Spleen (tissue), 13 donors: ENCODE measurements around the gene UBALD2. TPM values are rescaled to one million over a fixed set of nuclear protein-coding genes. Genes with fewer than 3 reads are reported as not detected.
A peak's percentile ranks its signal among the peaks of the same experiment; 100 is the strongest.

ENCODE experiments used
- DNase-seq: peaks from one replicate; pipeline ENCODE4 v3.0.0-alpha.2; 2020
- H3K27ac ChIP-seq, 8 donors: fragments of 200-600 bp; sonication (generic) in 7 of 8; 1 replicate in 4 of 8; 2 replicates in 4 of 8; pipeline versions ENCODE4 v1.5.0 to v1.8.0; 2016 to 2021; ENCODE audit warnings: inconsistent platforms in 4 of 8, mild to moderate bottlenecking in 4 of 8, moderate library complexity in 1 of 8
- H3K27me3 ChIP-seq, 7 donors: fragments of 200-600 bp; sonication (generic) in 6 of 7; replicated peaks in 1 of 7; 1 replicate in 4 of 7; 2 replicates in 3 of 7; pipeline versions ENCODE4 v1.5.0 to v1.8.0; 2016 to 2021; ENCODE audit warnings: inconsistent platforms in 3 of 7, mild to moderate bottlenecking in 1 of 7
- H3K36me3 ChIP-seq, 6 donors: fragments of 200-600 bp; sonication (generic) in 5 of 6; 1 replicate in 4 of 6; 2 replicates in 2 of 6; pipeline versions ENCODE4 v1.5.0 to v1.8.0; 2016 to 2021; ENCODE audit warnings: inconsistent platforms in 2 of 6
- H3K4me1 ChIP-seq, 6 donors: fragments of 200-600 bp; sonication (generic) in 5 of 6; 1 replicate in 3 of 6; 2 replicates in 3 of 6; pipeline versions ENCODE4 v1.5.0 to v1.8.0; 2016 to 2021; ENCODE audit warnings: inconsistent platforms in 3 of 6
- H3K4me3 ChIP-seq, 8 donors: fragments of 200-600 bp; sonication (generic) in 7 of 8; 1 replicate in 4 of 8; 2 replicates in 4 of 8; pipeline versions ENCODE4 v1.5.0 to v1.8.0; 2016 to 2021; ENCODE audit warnings: inconsistent platforms in 4 of 8, mild to moderate bottlenecking in 4 of 8, moderate library complexity in 2 of 8
- H3K9me3 ChIP-seq, 8 donors: fragments of 200-600 bp; sonication (generic) in 7 of 8; 1 replicate in 4 of 8; 2 replicates in 4 of 8; pipeline versions ENCODE4 v1.5.0 to v1.8.0; 2016 to 2021; ENCODE audit warnings: inconsistent platforms in 4 of 8
- POLR2A ChIP-seq, 3 donors: fragments of 450-650 bp; IDR thresholded peaks; one replicate each; pipeline ENCODE4 v1.5.1; 2017; ENCODE audit warnings: antibody characterized with exemption in 3 of 3, mild to moderate bottlenecking in 1 of 3
- POLR2AphosphoS5 ChIP-seq, 3 donors: sonication (generic); formaldehyde crosslinking; IDR thresholded peaks; one replicate each; pipeline ENCODE4 v1.5.1; 2017; ENCODE audit warnings: antibody characterized with exemption in 3 of 3
- WGBS, 5 donors: extraction: QIAGEN DNeasy Blood & Tissue Kit in 3 of 5; methylation state at CpG; one replicate each; pipeline versions ENCODE4 v1.1.5 to v1.1.7; 2013 to 2018; 5-methylcytosine and 5-hydroxymethylcytosine counted together
- intact Hi-C: fragments of 100-400 bp; cut with DNase I; formaldehyde crosslinking; loops from one replicate; pipeline ENCODE4 v1.15.0; 2023; ENCODE audit warnings: low total_unique reads
- long read RNA-seq, 2 donors: transcript quantifications; one replicate each; lab custom pipeline, GENCODE V29; 2026
- polyA plus RNA-seq, 3 donors: library from polyadenylated mRNA; stranded (reverse); fragments of 200-250 nt; gene quantifications; one replicate each; pipeline ENCODE4 v1.2.1, GENCODE V29; 2013
- total RNA-seq, 7 donors: library from RNA; depleted of rRNA in 3 of 7; stranded (reverse); fragments of >200 nt in 3 of 7; fragmentation: NEBNext Ultra II Directional in 4 of 7; extraction: Animal tissue kit (Norgen Biotek cat#: 25700) in 4 of 7; gene quantifications; one replicate each; pipeline versions ENCODE4 v1.1.0 to v1.2.1, GENCODE V29; 2016 to 2021
- TF ChIP-seq, protein P1 (sequence below), 11 experiments: fragments of 200-600 bp in 7 of 11; fragments of 450-650 bp in 4 of 11; sonication (generic) in 4 of 11; IDR thresholded peaks in 8 of 11; conservative IDR thresholded peaks in 3 of 11; 1 replicate in 7 of 11; 2 replicates in 4 of 11; pipeline versions ENCODE4 v1.4.0 to v1.8.0; 2016 to 2021; ENCODE audit warnings: antibody characterized with exemption in 11 of 11, inconsistent platforms in 4 of 11, mild to moderate bottlenecking in 1 of 11
- donor health status: healthy with polysubstance abuse.
- donor health status: DM: no; HTN: no; CAD: no; lungs with moderate emphysema.
- donor health status: DM: no; HTN: no; CAD: no.
- donor health status: Bipolar disorder and iron deficiency.
- donor health status: healthy.
- donor health status: DM: no; HTN: no; CAD: no.
- donor health status: DM: yes; HTN: yes; CAD: no.

Gene UBALD2
- total RNA-seq (10 to 100 TPM; 28.9 to 91.3 (median 63.8) TPM), polyA plus RNA-seq (10 to 100 TPM; 42.5 to 54.7 (median 43.8) TPM)
- long read RNA-seq, donor 1, transcript UBALD2-201 (3 exons, 1,593 nt), result major isoform, 47 of 51 reads
- long read RNA-seq, donor 1, partial matches to known transcripts, result 0 of 51 reads
- long read RNA-seq, donor 1, other reads (novel, unspliced or antisense), result 0 of 51 reads
- long read RNA-seq, donor 2, transcript UBALD2-201 (3 exons, 1,593 nt), result major isoform, 40 of 49 reads
- long read RNA-seq, donor 2, partial matches to known transcripts, result 7 of 49 reads
- long read RNA-seq, donor 2, other reads (novel, unspliced or antisense), result 0 of 49 reads

GRCh38 chr17:76264755-76265623 is at the start of gene UBALD2:
Gene UBALD2 (plus strand): TSS chr17:76265348. CDS start chr17:76265506, 158 bp downstream.
- Histone ChIP-seq H3K27me3 (no peaks in the 10 kb centered on the region), H3K36me3 (peaks cover 0 to 33% (median 5%) of the 10 kb centered on the region in 6 donors), H3K4me1 (peaks cover 52 to 87% (median 81%) of the 10 kb centered on the region in 6 donors), H3K9me3 (no peaks in the 10 kb centered on the region), H3K27ac (peak within 1 kb of the TSS; percentile 87 to 99 (median 98)), H3K4me3 (peak within 1 kb of the TSS; percentile 92 to 99 (median 94))
- WGBS, 5 donors, result 0% methylated on average over 18 to 94 of the region's 94 CpGs
- intact Hi-C loops, result no loop called here
- TF ChIP-seq, protein P1, sequence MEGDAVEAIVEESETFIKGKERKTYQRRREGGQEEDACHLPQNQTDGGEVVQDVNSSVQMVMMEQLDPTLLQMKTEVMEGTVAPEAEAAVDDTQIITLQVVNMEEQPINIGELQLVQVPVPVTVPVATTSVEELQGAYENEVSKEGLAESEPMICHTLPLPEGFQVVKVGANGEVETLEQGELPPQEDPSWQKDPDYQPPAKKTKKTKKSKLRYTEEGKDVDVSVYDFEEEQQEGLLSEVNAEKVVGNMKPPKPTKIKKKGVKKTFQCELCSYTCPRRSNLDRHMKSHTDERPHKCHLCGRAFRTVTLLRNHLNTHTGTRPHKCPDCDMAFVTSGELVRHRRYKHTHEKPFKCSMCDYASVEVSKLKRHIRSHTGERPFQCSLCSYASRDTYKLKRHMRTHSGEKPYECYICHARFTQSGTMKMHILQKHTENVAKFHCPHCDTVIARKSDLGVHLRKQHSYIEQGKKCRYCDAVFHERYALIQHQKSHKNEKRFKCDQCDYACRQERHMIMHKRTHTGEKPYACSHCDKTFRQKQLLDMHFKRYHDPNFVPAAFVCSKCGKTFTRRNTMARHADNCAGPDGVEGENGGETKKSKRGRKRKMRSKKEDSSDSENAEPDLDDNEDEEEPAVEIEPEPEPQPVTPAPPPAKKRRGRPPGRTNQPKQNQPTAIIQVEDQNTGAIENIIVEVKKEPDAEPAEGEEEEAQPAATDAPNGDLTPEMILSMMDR (IDR thresholded peaks at IDR 0.05 in 8 of 11, conservative IDR thresholded peaks at IDR 0.05 in 3 of 11), result peak in 2 of 11 experiments; percentile 36 to 48
- peak; percentile 97 to 98 (median 98) for TF ChIP-seq POLR2AphosphoS5 (IDR thresholded peaks at IDR 0.05)
- peak in 2 of 3 donors; percentile 81 to 92 for TF ChIP-seq POLR2A (IDR thresholded peaks at IDR 0.05)
- peak; percentile 99 for DNase-seq

DNA sequence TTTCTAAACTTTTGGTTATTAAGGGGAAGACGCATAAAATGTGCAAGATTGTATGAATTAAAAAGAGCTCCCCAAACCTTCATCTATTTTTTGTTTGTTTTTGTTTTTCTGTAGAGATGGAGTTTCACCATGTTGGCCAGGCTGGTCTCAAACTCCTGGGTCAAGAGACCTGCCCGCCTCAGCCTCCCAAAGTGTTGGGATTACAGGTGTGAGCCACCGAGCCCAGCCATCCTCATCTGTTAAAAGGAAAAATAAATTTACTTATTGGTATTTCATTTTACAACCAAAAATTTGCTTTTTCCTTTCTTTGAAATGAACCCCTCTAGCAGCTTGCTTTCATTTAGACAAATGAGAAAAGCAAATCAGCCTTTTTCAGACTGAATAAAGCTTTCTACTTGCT is 48.1 kb upstream of the UBALD2 start:
- WGBS, 5 donors, result 94 to 99% (median 97%) methylated on average over 3 of the region's 3 CpGs
- Histone ChIP-seq H3K9me3 (no peaks in the 10 kb centered on the region), H3K4me3 (no peak overlapping the region), H3K4me1 (peaks cover 0 to 4% (median 0%) of the 10 kb centered on the region in 6 donors), H3K27me3 (peaks cover 0 to 4% (median 0%) of the 10 kb centered on the region in 7 donors), H3K36me3 (no peaks in the 10 kb centered on the region), H3K27ac (no peak overlapping the region)
- DNase-seq, result no peak
- TF ChIP-seq, protein P1 (IDR thresholded peaks at IDR 0.05 in 8 of 11, conservative IDR thresholded peaks at IDR 0.05 in 3 of 11), result no peak
- no peak for TF ChIP-seq POLR2A (IDR thresholded peaks at IDR 0.05)
- TF ChIP-seq POLR2AphosphoS5 (IDR thresholded peaks at IDR 0.05), result no peak
- intact Hi-C loops, result no loop called here

GRCh38 chr17:76219670-76220383 is 45.3 kb upstream of the UBALD2 start:
- 85 to 94% (median 87%) methylated on average over 7 of the region's 7 CpGs for WGBS, 5 donors
- no peak overlapping the region for H3K27ac ChIP-seq
- no peaks in the 10 kb centered on the region for H3K9me3 ChIP-seq
- no peaks in the 10 kb centered on the region for H3K4me1 ChIP-seq
- intact Hi-C loops, result no loop called here
- H3K4me3 ChIP-seq, result no peak overlapping the region
- no peak for DNase-seq
- H3K36me3 ChIP-seq, result no peaks in the 10 kb centered on the region
- no peaks in the 10 kb centered on the region for H3K27me3 ChIP-seq
- TF ChIP-seq POLR2A (IDR thresholded peaks at IDR 0.05) (no peak), POLR2AphosphoS5 (IDR thresholded peaks at IDR 0.05) (no peak)
- TF ChIP-seq, protein P1 (IDR thresholded peaks at IDR 0.05 in 8 of 11, conservative IDR thresholded peaks at IDR 0.05 in 3 of 11), result no peak
